Adipocyte (in vitro differentiated cells): ENCODE results near the gene NUBPL.

ENCODE experiments used
- DNase-seq: peaks from one replicate; pipeline ENCODE4 v3.0.0-alpha.2; 2015; ENCODE audit warnings: low read depth
- H3K27me3 ChIP-seq: replicated peaks from 2 replicates; pipeline ENCODE4 v1.7.0; 2013; ENCODE audit warnings: mild to moderate bottlenecking, low read length, moderate library complexity; ENCODE audit not compliant: control insufficient read depth, insufficient read depth
- H3K36me3 ChIP-seq: 2 replicates; pipeline ENCODE4 v1.7.0; 2013; ENCODE audit warnings: low read length, mild to moderate bottlenecking, moderate library complexity; ENCODE audit not compliant: control insufficient read depth, insufficient read depth, severe bottlenecking
- H3K4me1 ChIP-seq: 2 replicates; pipeline ENCODE4 v1.7.0; 2013; ENCODE audit warnings: mild to moderate bottlenecking, low read length, moderate library complexity; ENCODE audit not compliant: control insufficient read depth, insufficient read depth
- H3K4me3 ChIP-seq: 2 replicates; pipeline ENCODE4 v1.7.0; 2013; ENCODE audit warnings: mild to moderate bottlenecking, low read length, moderate library complexity
- H3K9ac ChIP-seq: 2 replicates; pipeline ENCODE4 v1.7.0; 2013; ENCODE audit warnings: mild to moderate bottlenecking, low read length, moderate library complexity
- H3K9me3 ChIP-seq: 2 replicates; pipeline ENCODE4 v1.7.0; 2013; ENCODE audit warnings: mild to moderate bottlenecking, low read length, moderate library complexity; ENCODE audit not compliant: control insufficient read depth

Gene NUBPL

DNA sequence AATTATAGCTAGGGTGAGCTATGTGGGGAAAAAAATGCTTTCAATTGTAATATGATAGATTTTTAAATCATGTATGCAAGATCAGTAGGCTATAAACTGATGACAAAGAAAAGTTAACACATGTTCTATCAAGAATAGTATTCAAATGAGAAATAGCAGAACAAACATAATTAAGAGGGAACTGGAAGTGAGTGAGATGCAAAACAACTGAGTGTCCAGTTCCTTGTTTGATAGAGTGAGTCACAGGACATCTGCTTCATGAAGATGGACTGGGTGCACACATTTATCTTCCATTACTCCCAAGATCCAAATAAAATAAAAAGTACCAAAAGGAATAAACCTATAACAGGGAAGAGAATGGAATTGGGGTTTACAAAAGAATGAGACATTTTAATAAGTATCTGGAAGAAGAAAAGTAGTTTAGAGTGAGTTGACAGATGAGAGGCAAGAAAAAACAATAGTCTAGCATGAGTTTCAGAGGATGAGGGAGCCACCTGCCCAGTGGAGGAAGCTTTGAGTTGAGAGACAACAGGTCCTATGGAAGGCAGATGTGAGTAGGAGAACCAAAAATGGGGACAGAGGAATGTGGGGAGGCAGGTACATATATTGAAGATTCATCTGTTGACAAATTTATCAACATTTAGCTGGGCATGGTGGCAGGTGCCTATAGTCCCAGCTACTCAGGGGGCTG lies 337.8 kb downstream of the NUBPL start:
- Histone ChIP-seq H3K9ac (no peak overlapping the region), H3K36me3 (no peaks in the 10 kb centered on the region), H3K4me3 (no peak overlapping the region), H3K4me1 (peaks cover 11% of the 10 kb centered on the region), H3K9me3 (no peaks in the 10 kb centered on the region), H3K27me3 (no peaks in the 10 kb centered on the region)
- no peak for DNase-seq

DNA sequence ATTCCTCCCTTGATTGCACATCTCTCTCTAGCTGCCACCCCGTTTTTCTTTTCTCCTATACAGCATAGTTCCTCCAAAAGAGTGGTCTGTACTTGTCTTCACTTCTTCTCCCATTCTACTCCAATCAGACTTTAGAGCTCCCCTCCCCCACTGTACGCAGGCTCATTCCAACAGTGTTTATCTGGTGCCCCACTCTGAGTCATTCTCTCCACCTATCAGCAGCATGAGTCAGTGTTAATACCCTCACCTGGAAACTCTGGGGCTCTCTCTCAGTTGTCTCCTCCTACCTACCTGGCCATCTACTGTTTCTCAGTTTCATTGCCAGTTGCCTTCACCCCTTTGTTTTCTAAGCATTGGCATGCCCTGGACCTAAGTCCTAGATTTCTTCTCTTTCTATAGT lies 340.8 kb downstream of the NUBPL start:
- H3K9me3 ChIP-seq, result no peaks in the 10 kb centered on the region
- H3K9ac ChIP-seq, result no peak overlapping the region
- no peak for DNase-seq

DNA sequence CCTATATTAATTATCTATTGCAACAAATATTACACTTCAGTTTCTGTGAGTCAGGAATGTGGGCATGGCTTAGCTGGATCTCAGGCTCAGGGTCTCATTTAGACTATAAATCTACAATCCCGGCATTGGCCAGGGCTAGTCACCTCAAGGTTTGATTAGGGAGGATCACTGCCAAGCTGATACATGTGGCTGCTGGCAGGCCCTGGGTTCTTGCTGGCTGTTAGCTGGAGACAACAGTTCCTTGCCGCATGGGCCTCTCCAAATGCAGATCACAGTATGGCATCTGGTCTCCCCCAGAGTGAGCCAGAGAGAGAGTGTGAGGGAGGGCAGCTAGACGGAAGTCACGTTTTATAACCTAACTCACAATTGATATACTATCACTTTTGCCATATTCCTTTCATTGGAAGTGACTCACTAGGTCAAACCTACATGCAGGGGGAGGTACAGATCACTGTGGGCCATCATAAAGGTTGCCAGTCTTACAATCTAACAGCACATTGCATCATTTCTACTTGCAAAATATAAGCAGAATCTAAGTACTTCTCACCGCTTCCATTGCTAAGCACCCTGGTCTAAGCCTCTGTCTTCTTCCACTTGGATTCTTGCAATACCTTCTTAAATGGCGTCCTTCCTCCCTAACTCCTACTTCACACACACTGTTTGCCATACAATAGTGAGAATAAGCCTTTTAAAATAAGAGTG lies 341.9 kb downstream of the NUBPL start:
- Histone ChIP-seq H3K36me3 (no peaks in the 10 kb centered on the region), H3K9ac (no peak overlapping the region), H3K9me3 (no peaks in the 10 kb centered on the region)

More for the DNA sequence above, 340.8 kb downstream of the NUBPL start:
- H3K4me3 ChIP-seq, result no peak overlapping the region
- peaks cover 12% of the 10 kb centered on the region for H3K4me1 ChIP-seq
- no peaks in the 10 kb centered on the region for H3K27me3 ChIP-seq
- H3K36me3 ChIP-seq, result no peaks in the 10 kb centered on the region

DNA sequence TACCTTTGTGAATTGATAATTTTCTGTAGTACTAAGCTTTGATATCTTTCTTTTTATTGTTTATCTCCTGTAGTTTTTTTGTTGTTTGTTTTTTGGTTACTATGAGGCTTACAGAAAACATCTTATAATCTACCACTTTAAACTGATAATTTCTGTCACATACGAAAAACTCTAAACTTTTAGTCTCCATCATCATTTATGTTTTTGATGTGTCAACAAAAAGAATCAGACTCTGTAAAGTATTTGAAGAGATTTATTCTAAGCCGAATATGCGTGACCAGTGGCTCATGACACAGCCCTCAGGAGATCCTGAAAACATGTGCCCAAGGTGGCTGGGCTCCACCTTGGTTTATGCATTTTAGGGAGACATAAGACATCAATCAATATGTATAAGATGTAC lies 348.8 kb downstream of the NUBPL start:
- peaks cover 8% of the 10 kb centered on the region for H3K4me1 ChIP-seq
- H3K9me3 ChIP-seq, result peaks cover 24% of the 10 kb centered on the region
- H3K9ac ChIP-seq, result no peak overlapping the region
- H3K27me3 ChIP-seq, result no peaks in the 10 kb centered on the region
- H3K4me3 ChIP-seq, result no peak overlapping the region
- no peak for DNase-seq
- no peaks in the 10 kb centered on the region for H3K36me3 ChIP-seq

More for the DNA sequence above, 341.9 kb downstream of the NUBPL start:
- Histone ChIP-seq H3K4me1 (peaks cover 8% of the 10 kb centered on the region), H3K4me3 (no peak overlapping the region), H3K27me3 (no peaks in the 10 kb centered on the region)
- no peak for DNase-seq
